ENCODE data around the gene GNG10. TPM values are rescaled to one million over a fixed set of nuclear protein-coding genes. Genes with fewer than 3 reads are reported as not detected.
"Not testable (repeated sequence)": the region's sequence is repeated elsewhere in the genome, so short reads cannot be mapped to it uniquely, and the experiment has no call there.

The GNG10 gene
- total RNA-seq, 2 experiments from 2014 or later = 20.6 to 21.1 TPM

DNA sequence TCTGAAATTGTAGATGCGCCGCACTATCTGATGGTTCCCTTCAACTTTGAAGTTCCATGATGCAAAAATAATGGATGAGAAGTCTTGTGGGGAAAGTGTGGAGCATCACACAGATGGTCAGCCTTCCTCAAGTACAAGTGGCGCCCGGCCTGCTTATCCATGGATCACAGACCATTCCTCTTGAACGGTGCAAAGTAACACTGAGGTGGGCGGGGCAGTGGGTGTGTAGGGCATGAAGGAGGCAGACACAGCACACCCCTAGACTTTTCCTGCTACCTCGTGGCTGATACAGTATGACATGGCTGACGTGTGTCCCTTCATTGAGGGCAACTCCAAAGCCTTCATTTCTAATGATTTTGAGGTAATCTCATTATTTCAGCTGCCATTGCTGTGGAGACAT lies 2.5 kb upstream of the GNG10 start:
- no peaks in the 10 kb centered on the region for H3K9me3 Mint-ChIP-seq
- intact Hi-C loops (cut with micrococcal nuclease) = no loop called here
- peaks cover 23% of the 10 kb centered on the region for H3K4me1 Mint-ChIP-seq (ENCODE audit: low read depth)
- no peak overlapping the region for H3K27ac Mint-ChIP-seq
- H3K27me3 Mint-ChIP-seq (ENCODE audit: low read depth) = peaks cover 2% of the 10 kb centered on the region
- H3K4me3 Mint-ChIP-seq = no peak overlapping the region
- CTCF ChIA-PET = interaction anchor here (1.0 kb wide), 1 partner anchor 61 kb away, joined by 3 read pairs; no protein-coding TSS in a partner anchor
- no peak for DNase-seq
- H3K36me3 Mint-ChIP-seq (ENCODE audit: low read depth) = peaks cover 22% of the 10 kb centered on the region

DNA sequence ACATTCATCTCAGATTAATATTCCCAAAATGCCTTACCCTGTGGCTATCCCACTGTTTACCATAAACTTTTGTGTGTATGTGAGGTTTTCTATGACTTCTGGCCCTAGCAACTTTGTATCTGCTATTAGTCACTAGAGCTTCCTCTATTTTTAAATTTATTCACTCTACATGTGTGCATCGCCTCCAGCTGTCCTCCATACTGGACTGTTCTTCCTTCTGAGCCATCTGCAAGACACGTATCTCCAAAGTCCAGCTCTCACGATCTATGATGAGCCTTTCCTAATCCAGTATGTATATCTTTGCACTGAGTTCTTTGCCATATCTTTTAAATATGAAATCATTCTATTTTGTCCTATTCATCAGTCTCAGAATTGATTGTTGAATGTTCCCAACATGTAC lies 1.7 kb upstream of the GNG10 start:
- intact Hi-C loops (cut with micrococcal nuclease) = loop anchor here (5.0 to 10.0 kb wide), 3 partner anchors 723 to 1563 kb away; partner anchors contain the start of genes FKBP15, HSDL2, KIAA1958 and SLC31A1
- CTCF ChIA-PET = interaction anchor here (1.0 kb wide), 1 partner anchor 61 kb away, joined by 3 read pairs; no protein-coding TSS in a partner anchor
- Mint-ChIP-seq H3K27me3 (ENCODE audit: low read depth) (peaks cover 2% of the 10 kb centered on the region), H3K36me3 (ENCODE audit: low read depth) (peaks cover 21% of the 10 kb centered on the region), H3K9me3 (no peaks in the 10 kb centered on the region), H3K27ac (no peak overlapping the region), H3K4me1 (ENCODE audit: low read depth) (peaks cover 25% of the 10 kb centered on the region), H3K4me3 (no peak overlapping the region)
- no peak for DNase-seq

DNA sequence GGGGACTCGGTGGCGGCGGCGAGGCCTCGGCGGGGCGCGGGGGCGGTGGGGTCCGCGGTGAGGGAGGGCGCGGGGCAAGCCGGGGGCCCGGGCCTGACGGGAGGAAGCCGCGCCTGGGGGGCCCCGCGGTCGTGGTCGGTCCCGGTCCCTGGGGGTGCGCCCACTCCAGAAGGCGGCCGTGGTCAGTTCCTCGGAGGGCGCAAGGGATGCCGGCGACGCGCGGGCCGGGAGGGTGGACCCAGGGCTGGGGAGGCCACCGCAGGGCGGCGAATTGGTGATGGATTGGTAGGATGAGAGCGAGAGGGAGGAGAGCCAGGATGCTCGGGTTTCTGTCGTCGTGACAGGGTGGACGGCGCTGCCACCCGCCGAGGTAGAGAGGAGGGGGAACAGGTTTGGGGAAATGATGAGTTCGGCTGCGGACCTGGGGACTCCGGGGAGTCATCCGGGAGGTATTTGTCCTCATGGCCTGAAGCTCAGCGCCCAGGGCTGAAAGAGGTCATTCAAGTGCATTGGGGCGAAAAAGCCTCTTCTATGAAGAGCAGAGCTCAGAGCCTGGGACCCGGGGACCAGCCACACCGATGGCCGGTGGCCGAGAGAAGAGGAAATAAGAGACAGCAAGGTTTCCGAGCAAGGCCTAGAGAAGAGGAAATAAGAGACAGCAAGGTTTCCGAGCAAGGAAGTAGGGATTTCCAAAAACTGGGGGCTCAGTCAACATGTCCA lies 557 bp downstream of the GNG10 start:
- intact Hi-C loops (cut with micrococcal nuclease) = loop anchor here (1.0 to 10.0 kb wide), 5 partner anchors 31 to 1560 kb away; partner anchors contain the start of genes DNAJC25, ECPAS, FKBP15 and HSDL2
- H3K27me3 Mint-ChIP-seq (ENCODE audit: low read depth) = peaks cover 2% of the 10 kb centered on the region
- peaks cover 23% of the 10 kb centered on the region for H3K36me3 Mint-ChIP-seq (ENCODE audit: low read depth)
- peaks cover 33% of the 10 kb centered on the region for H3K4me1 Mint-ChIP-seq (ENCODE audit: low read depth)
- CTCF ChIA-PET = interaction anchor here (0.6 to 1.6 kb wide), 2 partner anchors 64 to 153 kb away, joined by 3 to 7 read pairs; no protein-coding TSS in a partner anchor
- peak overlapping the region; percentile 95 for H3K27ac Mint-ChIP-seq
- H3K4me3 Mint-ChIP-seq = peak overlapping the region; percentile 97
- DNase-seq = peak; percentile 42
- no peaks in the 10 kb centered on the region for H3K9me3 Mint-ChIP-seq

DNA sequence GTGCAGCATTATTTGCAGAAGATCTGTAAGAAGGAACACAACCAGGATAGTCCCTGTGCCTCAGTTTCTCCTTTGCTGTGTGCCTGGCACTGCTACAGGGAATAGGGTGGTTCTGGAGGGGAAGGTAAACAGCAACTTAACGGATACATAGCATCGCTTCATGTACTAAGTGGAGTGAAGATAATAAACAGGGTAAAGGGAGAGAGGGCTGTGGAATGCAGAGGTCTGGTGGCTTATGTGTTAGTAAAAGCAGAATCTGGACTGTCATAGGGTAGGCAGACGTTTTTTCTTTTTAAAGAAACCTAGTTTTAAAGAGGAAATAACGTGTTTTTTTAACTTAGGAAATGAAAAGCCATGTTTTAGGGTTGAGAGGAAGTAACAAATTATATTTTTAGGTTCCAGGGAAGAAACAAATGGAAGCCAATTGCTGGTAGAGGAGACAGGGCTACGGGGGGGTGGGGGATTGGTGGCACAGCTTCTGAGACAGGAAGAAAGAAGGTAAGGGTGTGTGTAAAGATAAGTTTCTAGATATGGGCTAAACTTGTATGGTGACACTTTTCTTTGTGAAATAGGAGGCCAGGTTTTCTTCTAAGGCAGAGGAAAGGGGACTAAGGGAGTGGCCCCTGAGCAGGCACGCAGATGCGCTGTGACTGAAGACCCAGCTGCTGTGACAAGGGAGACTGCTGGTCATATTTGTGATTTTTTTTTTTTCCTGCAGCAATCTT lies 1.3 kb downstream of the GNG10 start:
- peak overlapping the region; percentile 97 for H3K4me3 Mint-ChIP-seq
- CTCF ChIA-PET = interaction anchor here (0.6 to 1.6 kb wide), 4 partner anchors 30 to 153 kb away, joined by 3 to 7 read pairs (median 4); no protein-coding TSS in a partner anchor
- peaks cover 28% of the 10 kb centered on the region for H3K36me3 Mint-ChIP-seq (ENCODE audit: low read depth)
- DNase-seq = peak; percentile 27
- peaks cover 33% of the 10 kb centered on the region for H3K4me1 Mint-ChIP-seq (ENCODE audit: low read depth)
- peak overlapping the region; percentile 95 for H3K27ac Mint-ChIP-seq
- intact Hi-C loops (cut with micrococcal nuclease) = loop anchor here (2.0 to 10.0 kb wide), 4 partner anchors 178 to 1560 kb away; partner anchors contain the start of genes ECPAS, FKBP15, HSDL2 and KIAA1958
- H3K27me3 Mint-ChIP-seq (ENCODE audit: low read depth) = peaks cover 2% of the 10 kb centered on the region
- H3K9me3 Mint-ChIP-seq = no peaks in the 10 kb centered on the region

DNA sequence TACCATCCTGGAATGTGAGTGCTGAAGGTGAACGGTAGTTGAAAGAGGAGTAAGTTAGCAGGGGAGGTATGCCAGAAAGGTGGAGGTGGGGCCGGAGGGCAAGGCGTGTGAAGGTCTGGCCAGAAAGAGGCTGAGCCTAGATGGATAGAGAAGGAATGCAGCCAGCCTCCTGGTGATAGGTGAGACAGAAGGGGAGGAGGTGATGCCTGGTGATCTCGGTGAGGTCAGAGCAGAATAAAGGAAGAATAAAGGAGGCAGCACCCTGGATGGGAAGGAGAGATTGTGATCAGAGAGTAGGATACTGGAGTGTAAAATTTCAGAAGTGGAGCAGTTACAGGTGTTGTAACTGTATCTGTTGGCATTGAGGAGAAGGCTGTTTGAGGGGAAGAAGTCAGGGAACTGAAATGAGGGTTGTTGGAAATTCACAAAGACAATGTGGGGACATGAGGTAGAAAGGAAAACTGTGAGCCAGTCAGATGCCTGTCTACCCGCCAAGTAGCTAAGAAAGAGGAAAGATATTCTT lies 2.0 kb downstream of the GNG10 start:
- Mint-ChIP-seq H3K4me1 (ENCODE audit: low read depth) (peaks cover 33% of the 10 kb centered on the region), H3K27me3 (ENCODE audit: low read depth) (peaks cover 2% of the 10 kb centered on the region), H3K4me3 (peak overlapping the region; percentile 97), H3K27ac (peak overlapping the region; percentile 95), H3K9me3 (no peaks in the 10 kb centered on the region), H3K36me3 (ENCODE audit: low read depth) (peaks cover 31% of the 10 kb centered on the region)
- no peak for DNase-seq
- intact Hi-C loops (cut with micrococcal nuclease) = loop anchor here (2.0 to 10.0 kb wide), 4 partner anchors 179 to 1559 kb away; partner anchors contain the start of genes ECPAS, FKBP15, HSDL2 and KIAA1958
- CTCF ChIA-PET = interaction anchor here (0.6 to 1.1 kb wide), 4 partner anchors 29 to 1404 kb away, joined by 3 to 4 read pairs (median 4); no protein-coding TSS in a partner anchor

DNA sequence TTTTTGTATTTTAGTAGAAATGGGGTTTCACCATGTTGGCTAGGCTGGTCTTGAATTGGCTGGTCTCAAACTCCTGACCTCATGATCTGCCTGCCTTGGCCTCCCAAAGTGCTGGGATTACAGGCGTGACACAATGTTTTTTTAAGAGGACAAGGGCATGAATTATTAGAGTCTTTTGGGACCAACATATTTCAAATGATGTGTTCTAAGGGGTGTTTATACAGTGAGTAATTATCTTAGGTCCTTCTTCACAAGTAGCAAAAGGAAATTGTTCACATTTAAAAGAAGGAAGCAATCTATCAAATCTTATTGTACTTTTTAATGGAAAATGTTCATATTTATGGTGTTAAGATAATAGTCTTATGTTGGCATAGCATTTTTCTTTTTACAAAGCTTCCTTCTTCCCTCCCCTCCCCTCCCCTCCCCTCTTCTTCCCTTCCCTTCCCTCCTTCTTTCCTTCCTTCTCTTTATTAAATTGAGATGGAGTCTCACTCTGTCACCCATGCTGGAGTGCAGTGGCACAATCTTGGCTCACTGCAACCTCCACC lies 6.7 kb downstream of the GNG10 start:
- no peak for DNase-seq
- no peaks in the 10 kb centered on the region for H3K27me3 Mint-ChIP-seq (ENCODE audit: low read depth)
- peaks cover 18% of the 10 kb centered on the region for H3K4me1 Mint-ChIP-seq (ENCODE audit: low read depth)
- H3K4me3 Mint-ChIP-seq = no peak overlapping the region
- CTCF ChIA-PET = no interaction called here
- intact Hi-C loops (cut with micrococcal nuclease) = loop anchor here (10.0 kb wide), 1 partner anchor 817 kb away; the partner anchor contains the start of gene KIAA1958
- peaks cover 35% of the 10 kb centered on the region for H3K36me3 Mint-ChIP-seq (ENCODE audit: low read depth)
- no peaks in the 10 kb centered on the region for H3K9me3 Mint-ChIP-seq
- H3K27ac Mint-ChIP-seq = no peak overlapping the region

DNA sequence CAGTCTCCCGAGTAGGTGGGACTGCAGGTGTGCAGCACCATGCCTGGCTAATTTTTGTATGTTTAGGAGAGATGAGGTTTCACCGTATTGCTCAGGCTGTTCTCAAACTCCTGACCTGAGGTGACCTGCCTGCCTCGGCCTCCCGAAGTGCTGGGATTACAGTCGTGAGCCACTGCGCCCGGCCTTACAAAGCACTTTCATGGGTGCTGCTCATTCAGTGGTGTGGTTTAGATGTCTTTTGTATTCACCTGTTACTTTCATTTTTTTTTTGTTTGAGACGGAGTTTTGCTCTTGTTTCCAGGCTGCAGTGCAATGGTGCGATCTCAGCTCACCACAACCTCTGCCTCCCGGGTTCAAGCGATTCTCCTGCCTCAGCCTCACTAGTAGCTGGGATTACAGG lies 7.2 kb downstream of the GNG10 start:
- CTCF ChIA-PET; DNase-seq; H3K27ac Mint-ChIP-seq; H3K27me3 Mint-ChIP-seq (ENCODE audit: low read depth); H3K9me3 Mint-ChIP-seq; H3K4me3 Mint-ChIP-seq: not testable (repeated sequence)
- intact Hi-C loops (cut with micrococcal nuclease) = loop anchor here (10.0 kb wide), 1 partner anchor 816 kb away; the partner anchor contains the start of gene KIAA1958
- peaks cover 13% of the 10 kb centered on the region for H3K4me1 Mint-ChIP-seq (ENCODE audit: low read depth)
- peaks cover 30% of the 10 kb centered on the region for H3K36me3 Mint-ChIP-seq (ENCODE audit: low read depth)

DNA sequence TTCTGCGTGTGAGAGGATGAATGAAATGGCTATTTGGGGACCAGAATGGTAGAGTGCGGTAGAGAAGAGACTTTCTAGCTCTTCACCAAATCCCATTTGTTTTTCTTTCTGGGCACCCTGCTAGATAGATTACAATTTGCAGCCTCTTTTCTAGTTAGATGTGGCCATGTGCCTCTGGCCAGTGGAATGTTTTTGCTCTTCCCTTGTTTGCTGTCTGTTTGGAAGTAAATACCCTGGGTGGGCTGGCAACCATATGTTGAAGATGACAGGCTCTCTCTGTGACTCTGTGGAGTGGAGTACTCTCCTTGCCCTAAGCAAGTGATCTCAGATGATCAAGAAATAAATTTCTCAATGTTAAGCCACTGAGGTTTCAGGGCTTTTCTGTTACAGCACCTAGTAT lies 12.9 kb downstream of the GNG10 start:
- no peak overlapping the region for H3K27ac Mint-ChIP-seq
- peaks cover 30% of the 10 kb centered on the region for H3K36me3 Mint-ChIP-seq (ENCODE audit: low read depth)
- CTCF ChIA-PET = interaction anchor here (0.8 kb wide), 1 partner anchor 59 kb away, joined by 3 read pairs; no protein-coding TSS in a partner anchor
- H3K27me3 Mint-ChIP-seq (ENCODE audit: low read depth) = no peaks in the 10 kb centered on the region
- intact Hi-C loops (cut with micrococcal nuclease) = no loop called here
- H3K9me3 Mint-ChIP-seq = no peaks in the 10 kb centered on the region
- H3K4me3 Mint-ChIP-seq = no peak overlapping the region
- DNase-seq = no peak
- no peaks in the 10 kb centered on the region for H3K4me1 Mint-ChIP-seq (ENCODE audit: low read depth)

DNA sequence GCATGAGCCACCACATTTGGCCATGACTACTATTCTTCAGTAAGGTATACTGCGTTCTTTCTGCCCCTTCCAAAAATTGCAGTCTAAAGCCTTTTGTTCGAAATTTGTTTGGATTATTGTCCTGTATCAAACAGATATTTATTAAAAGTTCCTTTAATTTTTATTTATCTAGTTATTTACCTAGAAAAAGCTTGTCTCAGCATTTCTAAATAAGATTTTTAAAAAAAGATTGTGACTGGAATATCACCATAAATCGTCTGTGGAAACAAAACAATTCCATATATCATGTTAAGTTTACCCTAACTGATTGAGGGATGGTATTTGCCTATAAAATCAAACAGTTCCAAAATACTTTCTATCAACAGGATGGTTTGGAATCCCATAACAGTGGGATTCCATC lies 14.7 kb downstream of the GNG10 start:
- no peaks in the 10 kb centered on the region for H3K4me1 Mint-ChIP-seq (ENCODE audit: low read depth)
- no peak for DNase-seq
- H3K27me3 Mint-ChIP-seq (ENCODE audit: low read depth) = no peaks in the 10 kb centered on the region
- CTCF ChIA-PET = interaction anchor here (0.8 kb wide), 1 partner anchor 27 kb away, joined by 3 read pairs; no protein-coding TSS in a partner anchor
- no peak overlapping the region for H3K27ac Mint-ChIP-seq
- H3K9me3 Mint-ChIP-seq = no peaks in the 10 kb centered on the region
- no peak overlapping the region for H3K4me3 Mint-ChIP-seq
- H3K36me3 Mint-ChIP-seq (ENCODE audit: low read depth) = peaks cover 23% of the 10 kb centered on the region
- intact Hi-C loops (cut with micrococcal nuclease) = no loop called here

DNA sequence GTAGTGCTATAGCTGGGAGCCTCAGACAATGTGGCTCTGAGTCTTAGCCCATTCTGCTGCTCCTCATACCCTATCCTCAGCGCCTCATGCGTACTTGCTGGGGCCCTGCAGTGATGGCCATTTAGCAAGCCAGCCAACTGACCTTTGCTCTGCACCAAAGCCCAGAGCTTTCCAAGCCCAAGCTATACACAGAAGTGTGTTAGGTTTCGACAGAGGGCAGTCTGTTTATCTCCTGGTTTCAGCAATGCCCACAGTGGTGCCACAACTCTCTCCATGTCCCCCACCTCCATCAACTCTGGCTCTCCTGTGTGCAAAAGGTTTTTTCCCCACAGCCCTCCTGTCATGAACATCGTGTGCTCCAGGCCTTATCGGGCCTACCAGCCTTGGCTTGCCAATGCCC lies 16.9 kb downstream of the GNG10 start:
- H3K9me3 Mint-ChIP-seq = no peaks in the 10 kb centered on the region
- CTCF ChIA-PET = no interaction called here
- no peak for DNase-seq
- H3K27me3 Mint-ChIP-seq (ENCODE audit: low read depth) = no peaks in the 10 kb centered on the region
- no peaks in the 10 kb centered on the region for H3K4me1 Mint-ChIP-seq (ENCODE audit: low read depth)
- no peak overlapping the region for H3K27ac Mint-ChIP-seq
- H3K4me3 Mint-ChIP-seq = no peak overlapping the region
- H3K36me3 Mint-ChIP-seq (ENCODE audit: low read depth) = peaks cover 20% of the 10 kb centered on the region
- intact Hi-C loops (cut with micrococcal nuclease) = no loop called here

DNA sequence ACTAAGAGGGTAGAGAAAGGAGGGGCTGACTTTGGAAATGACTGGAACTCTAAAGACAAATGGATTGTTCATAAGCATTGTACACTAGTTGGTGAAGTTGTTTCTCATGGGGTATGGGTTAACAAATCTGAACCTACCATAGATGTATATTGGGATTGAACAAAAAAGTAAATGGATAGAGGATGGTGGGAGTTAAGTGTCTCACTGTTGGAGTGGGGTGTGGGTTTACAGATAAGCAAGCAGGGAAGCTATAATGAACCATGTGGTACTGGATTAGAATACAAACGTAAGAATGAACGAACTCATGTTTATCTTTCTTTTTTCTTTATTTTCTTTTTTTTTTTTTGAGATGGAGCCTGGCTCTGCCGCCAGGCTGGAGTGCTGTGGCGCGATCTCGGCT lies 17.8 kb downstream of the GNG10 start:
- H3K27ac Mint-ChIP-seq = no peak overlapping the region
- no peak overlapping the region for H3K4me3 Mint-ChIP-seq
- intact Hi-C loops (cut with micrococcal nuclease) = no loop called here
- CTCF ChIA-PET = interaction anchor here (0.7 kb wide), 2 partner anchors 220 to 370 kb away, joined by 3 to 4 read pairs; no protein-coding TSS in a partner anchor
- no peaks in the 10 kb centered on the region for H3K9me3 Mint-ChIP-seq
- no peak for DNase-seq
- peaks cover 20% of the 10 kb centered on the region for H3K36me3 Mint-ChIP-seq (ENCODE audit: low read depth)
- H3K27me3 Mint-ChIP-seq (ENCODE audit: low read depth) = no peaks in the 10 kb centered on the region
- no peaks in the 10 kb centered on the region for H3K4me1 Mint-ChIP-seq (ENCODE audit: low read depth)

DNA sequence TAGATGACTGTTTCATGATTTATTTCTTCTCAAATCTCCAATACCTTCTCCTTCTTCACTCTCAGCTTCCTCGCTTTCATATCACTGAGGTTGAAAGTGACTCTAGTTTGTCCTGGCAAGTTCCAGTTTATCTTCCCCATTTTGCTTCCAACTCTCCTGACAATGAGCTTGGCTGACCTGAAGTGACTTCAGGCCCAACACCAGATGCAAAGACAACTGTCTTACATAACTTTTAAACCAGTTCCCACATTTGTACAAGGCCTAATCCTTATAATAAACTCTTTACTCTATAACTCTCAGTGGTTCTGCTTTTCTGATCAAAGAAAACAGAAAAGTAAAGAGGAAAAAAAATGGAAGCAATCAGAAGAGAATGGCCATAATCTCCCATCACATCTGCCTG lies 22.0 kb downstream of the GNG10 start:
- no peaks in the 10 kb centered on the region for H3K4me1 Mint-ChIP-seq (ENCODE audit: low read depth)
- H3K27me3 Mint-ChIP-seq (ENCODE audit: low read depth) = no peaks in the 10 kb centered on the region
- intact Hi-C loops (cut with micrococcal nuclease) = no loop called here
- CTCF ChIA-PET = no interaction called here
- no peak for DNase-seq
- H3K27ac Mint-ChIP-seq = no peak overlapping the region
- H3K36me3 Mint-ChIP-seq (ENCODE audit: low read depth) = peaks cover 4% of the 10 kb centered on the region
- no peak overlapping the region for H3K4me3 Mint-ChIP-seq
- no peaks in the 10 kb centered on the region for H3K9me3 Mint-ChIP-seq

Measured in activated naive CD4-positive, alpha-beta T cell treated with anti-CD3 and anti-CD28 coated beads for 36 hours (primary cell).